GM12878 (cell line): ENCODE data around the gene PIGN. TPM values are rescaled to one million over a fixed set of nuclear protein-coding genes. Genes with fewer than 3 reads are reported as not detected.

Experiments used
- ATAC-seq: fragments of 200-7000 bp; cut with Tn5 transposase; 3 replicates; pipeline ENCODE4 v1.9.1; 2020; ENCODE audit warnings: mild to moderate bottlenecking, moderate library complexity
- BruUV-seq: library from RNA; stranded (reverse); fragments of 400-500 nt; replicated peaks from 2 replicates; lab custom pipeline; 2021; lab: Mats Ljungman, UMichigan
- CTCF ChIA-PET: fragments of 300-600 bp; sonication (Branson Sonifier 250); formaldehyde crosslinking; extraction: SDS; loops from one replicate; lab custom pipeline; 2021; ENCODE audit warnings: inconsistent platforms; lab: Yijun Ruan, JAX
- POLR2A ChIA-PET: fragments of 350-600 bp; formaldehyde crosslinking; extraction: SDS; loops from one replicate; lab custom pipeline; 2021; ENCODE audit warnings: inconsistent platforms; lab: Charles Lee
- RAD21 ChIA-PET: fragments of 300-600 bp; sonication (Branson Sonifier 250); formaldehyde crosslinking; loops from one replicate; lab custom pipeline; 2023; ENCODE audit warnings: antibody characterized with exemption; ENCODE audit not compliant: unreplicated experiment; lab: Charles Lee
- SMC1A ChIA-PET: fragments of 300-600 bp; sonication (Branson Sonifier 250); formaldehyde crosslinking; loops from one replicate; lab custom pipeline; 2023; ENCODE audit not compliant: unreplicated experiment, uncharacterized antibody; lab: Charles Lee
- DNase-seq: peaks from one replicate; pipeline ENCODE4 v3.0.0-alpha.2; 2011; ENCODE audit warnings: low read depth, low spot score
- FAIRE-seq: peaks from 3 replicates; lab custom pipeline; 2011; peaks lifted over from hg19 to GRCh38; lab: Jason Lieb, UNC
- H2AFZ ChIP-seq: 2 replicates; pipeline ENCODE4 v1.6.0; 2011; ENCODE audit warnings: low read depth, low read length, control low read depth; ENCODE audit not compliant: control insufficient read depth
- H3K27ac ChIP-seq: 2 replicates; pipeline ENCODE4 v1.5.1; 2011; ENCODE audit warnings: control low read depth; ENCODE audit not compliant: control insufficient read depth, insufficient read depth
- H3K27me3 ChIP-seq, 2 experiments: replicated peaks in 1 of 2; 2 replicates each; pipeline versions ENCODE4 v1.6.0 to v1.6.1; 2011; ENCODE audit warnings: low read length in 1 of 2; ENCODE audit not compliant: control insufficient read depth in 2 of 2, insufficient read depth in 2 of 2
- H3K36me3 ChIP-seq, 2 experiments: 2 replicates each; pipeline ENCODE4 v1.5.1; 2011; ENCODE audit warnings: low read length in 1 of 2; ENCODE audit not compliant: control insufficient read depth in 2 of 2, insufficient read depth in 2 of 2
- H3K4me1 ChIP-seq: 2 replicates; pipeline ENCODE4 v1.6.1; 2011; ENCODE audit warnings: mild to moderate bottlenecking, low read length, moderate library complexity, mixed read lengths; ENCODE audit not compliant: control insufficient read depth, insufficient read depth
- H3K4me2 ChIP-seq: 2 replicates; pipeline ENCODE4 v1.6.0; 2011; ENCODE audit warnings: control low read depth; ENCODE audit not compliant: control insufficient read depth, insufficient read depth
- H3K4me3 ChIP-seq: fragments of 200-600 bp; sonication (generic); 2 replicates; pipeline ENCODE4 v1.5.1; 2016
- H3K79me2 ChIP-seq: 2 replicates; pipeline ENCODE4 v1.6.0; 2011; ENCODE audit warnings: low read length; ENCODE audit not compliant: control insufficient read depth, insufficient read depth
- H3K9ac ChIP-seq: 2 replicates; pipeline ENCODE4 v1.8.0; 2011; ENCODE audit warnings: low read length, control low read depth, mixed read lengths; ENCODE audit not compliant: control insufficient read depth, insufficient read depth
- H3K9me3 ChIP-seq: replicated peaks from 3 replicates; pipeline ENCODE4 v1.5.1; 2011; ENCODE audit warnings: mild to moderate bottlenecking, low read length; ENCODE audit not compliant: control insufficient read depth, insufficient read depth
- H4K20me1 ChIP-seq: 2 replicates; pipeline ENCODE4 v1.6.0; 2011; ENCODE audit not compliant: control insufficient read depth, insufficient read depth
- ATF3 ChIP-seq: IDR thresholded peaks from 2 replicates; pipeline ENCODE4 v1.6.1; 2011; ENCODE audit warnings: low read depth, mild to moderate bottlenecking, low read length, moderate library complexity, borderline replicate concordance; ENCODE audit errors: extremely low read depth
- BCL3 ChIP-seq: IDR thresholded peaks from 2 replicates; pipeline ENCODE4 v1.6.1; 2011; ENCODE audit warnings: borderline replicate concordance, low read depth, mild to moderate bottlenecking, moderate library complexity, low read length; ENCODE audit not compliant: insufficient read depth, poor library complexity, severe bottlenecking
- EZH2 ChIP-seq: IDR thresholded peaks from 2 replicates; pipeline ENCODE4 v1.6.1; 2012; ENCODE audit warnings: low read depth, mild to moderate bottlenecking, control low read depth, inconsistent platforms, low read length, borderline replicate concordance; ENCODE audit not compliant: control insufficient read depth
- RUNX3 ChIP-seq: IDR thresholded peaks from 2 replicates; pipeline ENCODE4 v1.6.1; 2012; ENCODE audit warnings: low read length, inconsistent platforms
- SRF ChIP-seq, 2 experiments: IDR thresholded peaks; 2 replicates each; pipeline ENCODE4 v1.6.1; 2011; ENCODE audit warnings: low read depth in 2 of 2, low read length in 2 of 2, mild to moderate bottlenecking in 1 of 2, moderate library complexity in 1 of 2
- WGBS: methylation state at CpG from one replicate; pipeline ENCODE4 v1.1.6; 2016; ENCODE audit warnings: low lambda C conversion rate; ENCODE audit not compliant: insufficient replicate concordance, insufficient coverage; ENCODE audit errors: missing lambda C conversion rate; 5-methylcytosine and 5-hydroxymethylcytosine counted together
- in situ Hi-C: fragments of 300-500 bp; cut with MboI; formaldehyde crosslinking; loops from 9 replicates; pipeline ENCODE4 v1.14.3; 2018; ENCODE audit warnings: mixed read lengths
- intact Hi-C: fragments of 100-400 bp; cut with micrococcal nuclease; formaldehyde crosslinking; loops from one replicate; pipeline ENCODE4 v1.14.2; 2022; ENCODE audit not compliant: unreplicated experiment
- polyA plus RNA-seq, 11 experiments: library from polyadenylated mRNA; depleted of rRNA in 4 of 11; unstranded in 6 of 11; stranded (reverse) in 5 of 11; fragments of >200 nt; fragmentation: Nextera tagmentation in 4 of 11; fragmentation: Illumina TruSeq in 1 of 11; extraction: Ambion mirVana in 4 of 11; extraction: Trizol in 1 of 11; gene quantifications; 1 replicate in 1 of 11; 2 replicates in 10 of 11; pipeline versions ENCODE4 v1.2.1 to v1.2.3, GENCODE V29; 2011 to 2016; ENCODE audit warnings: inconsistent platforms in 2 of 11, missing spikeins in 2 of 11, low read depth in 1 of 11
- total RNA-seq, 4 experiments: library from RNA; depleted of rRNA in 3 of 4; stranded (reverse); fragments of >200 nt in 3 of 4; fragmentation: Illumina TruSeq in 1 of 4; extraction: Trizol in 1 of 4; gene quantifications; 2 replicates each; pipeline versions ENCODE4 v1.2.1 to v1.2.3, GENCODE V29; 2013 to 2021

PIGN gene
- total and polyA plus RNA-seq, 10 of the 15 experiments (the other 5 are each of a cell fraction or from before 2014, with no cell fraction given) = 6.9 to 25.4 (median 18.7) TPM

- no peak for TF ChIP-seq BCL3
- TF ChIP-seq RUNX3 = no peak
- TF ChIP-seq ATF3 = no peak
Measured at GRCh38 chr18:61998335-61998734, 188.5 kb downstream of the PIGN start (continued).

GRCh38 chr18:61995618-61996017 is 191.2 kb downstream of the PIGN start:
- Histone ChIP-seq H3K36me3 (no peaks in the 10 kb centered on the region), H3K9me3 (no peaks in the 10 kb centered on the region; the same call in 1 of the 3 replicates), H3K4me3 (no peak overlapping the region), H2AFZ (no peak overlapping the region), H3K27me3 (no peaks in the 10 kb centered on the region), H3K4me1 (no peaks in the 10 kb centered on the region), H3K9ac (no peak overlapping the region), H3K4me2 (no peak overlapping the region), H3K79me2 (no peaks in the 10 kb centered on the region), H4K20me1 (no peaks in the 10 kb centered on the region), H3K27ac (no peak overlapping the region)
- intact Hi-C loops = no loop called here
- ChIA-PET RAD21 (no interaction called here), POLR2A (no interaction called here), CTCF (no interaction called here), SMC1A (no interaction called here)
- no TSS peak for BruUV-seq
- WGBS = 0% methylated on average over 1 of the region's 1 CpG
- in situ Hi-C loops = no loop called here
- FAIRE-seq (no peak), ATAC-seq (no peak), DNase-seq (no peak)
- TF ChIP-seq SRF (IDR thresholded peaks at IDR 0.05; ENCODE audit: low read depth in 2 of 2, low read length in 2 of 2) (no peak), EZH2 (no peak)
